Measurements from ENCODE around the gene DBF4. TPM values are rescaled to one million over a fixed set of nuclear protein-coding genes. Genes with fewer than 3 reads are reported as not detected.

DBF4 gene
- total and polyA plus RNA-seq, 2 of the 13 experiments (the other 11 are each of a cell fraction or from before 2014, with no cell fraction given) = 5.0 to 64.4 TPM

DNA sequence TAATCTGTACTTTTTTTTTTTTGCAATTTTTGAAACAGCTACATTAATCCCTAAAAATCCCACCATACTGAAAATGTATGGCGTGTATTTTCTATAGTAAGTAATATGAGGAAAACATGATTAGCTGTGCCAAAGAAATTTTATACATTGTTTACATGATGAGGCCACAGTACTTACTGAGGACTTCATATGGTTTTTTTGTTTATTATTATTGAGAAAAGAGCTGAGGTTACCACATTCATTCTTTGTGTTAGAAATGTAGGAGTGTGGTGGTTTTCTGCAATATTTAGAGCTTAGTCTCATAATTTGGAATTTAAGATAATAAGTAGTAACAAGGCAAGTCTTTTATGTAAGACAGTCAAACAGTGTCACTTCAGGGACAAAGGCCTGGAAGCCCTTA, 45.2 kb upstream of the DBF4 start (continued):
- TF ChIP-seq ZBTB43 (CRISPR knock-in tag; conservative IDR thresholded peaks at IDR 0.05) (no peak), ZNF562 (CRISPR knock-in tag; IDR thresholded peaks at IDR 0.05; ENCODE audit: borderline replicate concordance) (no peak), ZNF569 (CRISPR knock-in tag; IDR thresholded peaks at IDR 0.05; ENCODE audit: borderline replicate concordance) (no peak), KLF12 (CRISPR knock-in tag; IDR thresholded peaks at IDR 0.05; ENCODE audit: borderline replicate concordance) (no peak), RXRB (CRISPR knock-in tag; IDR thresholded peaks at IDR 0.05; ENCODE audit: borderline replicate concordance) (no peak), PCBP1 (IDR thresholded peaks at IDR 0.05; ENCODE audit: borderline replicate concordance, low read depth, low read length) (no peak)

DNA sequence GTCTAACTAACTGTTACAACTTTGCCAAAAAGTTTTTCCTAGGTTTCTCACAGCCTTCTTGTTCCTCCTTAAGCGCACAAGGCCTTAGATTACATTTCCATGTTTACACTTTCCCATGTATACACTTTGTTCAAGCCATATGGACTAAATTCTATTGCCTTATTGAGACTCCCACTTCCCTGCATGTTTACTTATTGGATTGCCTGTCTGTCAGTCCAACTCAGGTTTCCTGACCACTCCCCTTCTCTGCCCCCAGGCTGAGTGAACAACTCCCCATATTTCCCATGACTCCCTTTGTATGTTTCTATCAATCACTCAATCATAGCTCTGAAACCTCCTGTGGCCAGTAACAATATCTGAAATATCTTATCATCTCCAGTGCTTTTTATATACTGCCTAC, 43.2 kb upstream of the DBF4 start:
- no peaks in the 10 kb centered on the region for H3K36me3 ChIP-seq (replicated peaks in 1 of 2; ENCODE audit: control insufficient read depth in 1 of 2, insufficient read depth in 2 of 2, low read length in 2 of 2)
- H3K27ac ChIP-seq (ENCODE audit: extremely low read length, insufficient read depth, low read length) = no peak overlapping the region
- H3K27me3 ChIP-seq (ENCODE audit: control insufficient read depth in 1 of 2, insufficient read depth in 2 of 2, low read length in 2 of 2) = no peaks in the 10 kb centered on the region
- 93% methylated on average over 1 of the region's 1 CpG for WGBS (ENCODE audit: low lambda C conversion rate)
- no peak overlapping the region for H3K4me2 ChIP-seq (ENCODE audit: low read depth, low read length)
- FAIRE-seq (no peak), DNase-seq (ENCODE audit: low spot score) (no peak), ATAC-seq (no peak; the same call in 2 of the 3 replicates)
- no peak overlapping the region for H2AFZ ChIP-seq (ENCODE audit: low read length)
- in situ Hi-C loops (cut with HindIII; ENCODE audit: extremely low pct_ligation_motif_present, low pct_unique_long_range_greater_than_20kb) = no loop called here
- no peaks in the 10 kb centered on the region for H3K79me2 ChIP-seq (ENCODE audit: insufficient read depth, low read length)
- H3K4me1 ChIP-seq (ENCODE audit: insufficient read depth, low read length) = no peaks in the 10 kb centered on the region
- no peaks in the 10 kb centered on the region for H4K20me1 ChIP-seq (ENCODE audit: insufficient read depth, low read length)
- intact Hi-C loops (cut with micrococcal nuclease; ENCODE audit: unreplicated experiment) = no loop called here
- BruUV-seq (replicated peaks) = no TSS peak
- POLR2A ChIA-PET = no interaction called here
- no peaks in the 10 kb centered on the region for H3K9me3 ChIP-seq (ENCODE audit: low read length)
- CTCF ChIA-PET (ENCODE audit: low intra/inter-chr PET ratio, low total read pairs) = no interaction called here
- no peak overlapping the region for H3K4me3 ChIP-seq (replicated peaks in 1 of 3; ENCODE audit: insufficient read depth in 1 of 3, low read depth in 2 of 3, low read length in 3 of 3)
- no peak overlapping the region for H3K9ac ChIP-seq (ENCODE audit: insufficient read depth, low read depth, low read length)
- no peak for TF ChIP-seq ARID3A (IDR thresholded peaks at IDR 0.05; ENCODE audit: low read depth, low read length)
- TF ChIP-seq ZNF207 (IDR thresholded peaks at IDR 0.05; ENCODE audit: borderline replicate concordance) = no peak
- TF ChIP-seq, protein P1, sequence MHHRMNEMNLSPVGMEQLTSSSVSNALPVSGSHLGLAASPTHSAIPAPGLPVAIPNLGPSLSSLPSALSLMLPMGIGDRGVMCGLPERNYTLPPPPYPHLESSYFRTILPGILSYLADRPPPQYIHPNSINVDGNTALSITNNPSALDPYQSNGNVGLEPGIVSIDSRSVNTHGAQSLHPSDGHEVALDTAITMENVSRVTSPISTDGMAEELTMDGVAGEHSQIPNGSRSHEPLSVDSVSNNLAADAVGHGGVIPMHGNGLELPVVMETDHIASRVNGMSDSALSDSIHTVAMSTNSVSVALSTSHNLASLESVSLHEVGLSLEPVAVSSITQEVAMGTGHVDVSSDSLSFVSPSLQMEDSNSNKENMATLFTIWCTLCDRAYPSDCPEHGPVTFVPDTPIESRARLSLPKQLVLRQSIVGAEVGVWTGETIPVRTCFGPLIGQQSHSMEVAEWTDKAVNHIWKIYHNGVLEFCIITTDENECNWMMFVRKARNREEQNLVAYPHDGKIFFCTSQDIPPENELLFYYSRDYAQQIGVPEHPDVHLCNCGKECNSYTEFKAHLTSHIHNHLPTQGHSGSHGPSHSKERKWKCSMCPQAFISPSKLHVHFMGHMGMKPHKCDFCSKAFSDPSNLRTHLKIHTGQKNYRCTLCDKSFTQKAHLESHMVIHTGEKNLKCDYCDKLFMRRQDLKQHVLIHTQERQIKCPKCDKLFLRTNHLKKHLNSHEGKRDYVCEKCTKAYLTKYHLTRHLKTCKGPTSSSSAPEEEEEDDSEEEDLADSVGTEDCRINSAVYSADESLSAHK (CRISPR knock-in tag; IDR thresholded peaks at IDR 0.05; ENCODE audit: borderline replicate concordance) = no peak
- TF ChIP-seq ZNF350 (CRISPR knock-in tag; IDR thresholded peaks at IDR 0.05; ENCODE audit: borderline replicate concordance, low read depth) = no peak
- no peak for TF ChIP-seq FOXA1 (IDR thresholded peaks at IDR 0.05)
- TF ChIP-seq FOXA1 (CRISPR knock-in tag; IDR thresholded peaks at IDR 0.05) = peak; percentile 39; the same call in 1 of the 2 replicates
- TF ChIP-seq FOXA3 (CRISPR knock-in tag; IDR thresholded peaks at IDR 0.05) = peak; percentile 30; the same call in 1 of the 2 replicates
- no peak for TF ChIP-seq FOXK2 (IDR thresholded peaks at IDR 0.05)
